Esophagus squamous epithelium (tissue), 4 donors: ENCODE data around the gene DSC1.

Experiments used
- CTCF ChIP-seq, 6 experiments: fragments of 450-650 bp in 4 of 6; fragments of 200-600 bp in 2 of 6; sonication (generic) in 2 of 6; IDR thresholded peaks; one replicate each; pipeline ENCODE4 v1.5.1; 2016 to 2019; ENCODE audit warnings: antibody characterized with exemption in 6 of 6, mild to moderate bottlenecking in 4 of 6, moderate library complexity in 4 of 6
- POLR2A ChIP-seq, 4 donors: fragments of 450-650 bp; IDR thresholded peaks; one replicate each; pipeline ENCODE4 v1.6.1; 2017; ENCODE audit warnings: antibody characterized with exemption in 4 of 4, mild to moderate bottlenecking in 4 of 4, moderate library complexity in 3 of 4

DNA sequence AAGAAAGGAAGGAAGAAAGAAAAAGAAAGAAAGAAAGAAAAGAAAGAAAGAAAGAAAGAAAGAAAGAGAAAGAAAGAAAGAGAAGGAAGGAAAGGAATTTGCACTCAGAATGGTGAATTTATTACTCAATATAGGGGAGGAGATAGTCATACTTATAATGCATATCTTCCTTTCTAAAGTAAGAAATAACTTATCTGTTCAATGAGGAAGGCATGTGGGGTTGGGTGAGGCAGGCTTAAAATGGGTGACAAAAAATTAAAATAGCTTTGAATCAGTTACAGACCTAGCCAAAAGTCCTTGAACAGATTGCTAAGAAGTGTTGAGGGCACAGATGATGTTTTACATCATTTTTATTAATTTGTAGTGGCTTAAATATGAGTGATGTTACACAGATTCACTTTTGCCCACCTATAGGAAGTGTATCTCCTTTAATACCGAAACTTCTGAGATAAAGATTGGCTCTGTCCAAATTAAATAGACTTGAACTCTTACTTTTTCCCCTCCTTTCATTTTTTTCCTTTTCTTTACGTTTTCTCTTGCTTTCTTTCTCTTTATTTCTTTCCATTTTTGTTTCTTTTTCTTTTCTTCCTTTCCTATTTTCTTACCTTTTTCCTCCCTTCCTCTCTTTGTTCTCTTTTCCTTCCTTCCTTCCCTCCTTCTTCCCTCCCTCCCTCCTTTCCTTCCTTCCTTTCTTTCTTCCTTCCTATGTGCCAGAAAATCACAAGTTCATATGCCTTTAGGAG lies 45.6 kb downstream of the DSC1 start:
- no peak for TF ChIP-seq CTCF (IDR thresholded peaks at IDR 0.05)
- TF ChIP-seq POLR2A (IDR thresholded peaks at IDR 0.05): no peak
